COLO668 (cell line): ENCODE data around the gene MICAL3.
A peak's percentile ranks its signal among the peaks of the same experiment; 100 is the strongest.
"Not testable (repeated sequence)": the region's sequence is repeated elsewhere in the genome, so short reads cannot be mapped to it uniquely, and the experiment has no call there.

Experiments
- DNase-seq: peaks from one replicate; lab custom pipeline; 2025; ENCODE audit not compliant: unreplicated experiment; lab: John Stamatoyannopoulos, UW

Gene MICAL3

GRCh38 chr22:17893900-17894535 lies 130.3 kb downstream of the MICAL3 start:
- no peak for DNase-seq

GRCh38 chr22:17892376-17892775 lies 132.0 kb downstream of the MICAL3 start:
- DNase-seq, result no peak

DNA sequence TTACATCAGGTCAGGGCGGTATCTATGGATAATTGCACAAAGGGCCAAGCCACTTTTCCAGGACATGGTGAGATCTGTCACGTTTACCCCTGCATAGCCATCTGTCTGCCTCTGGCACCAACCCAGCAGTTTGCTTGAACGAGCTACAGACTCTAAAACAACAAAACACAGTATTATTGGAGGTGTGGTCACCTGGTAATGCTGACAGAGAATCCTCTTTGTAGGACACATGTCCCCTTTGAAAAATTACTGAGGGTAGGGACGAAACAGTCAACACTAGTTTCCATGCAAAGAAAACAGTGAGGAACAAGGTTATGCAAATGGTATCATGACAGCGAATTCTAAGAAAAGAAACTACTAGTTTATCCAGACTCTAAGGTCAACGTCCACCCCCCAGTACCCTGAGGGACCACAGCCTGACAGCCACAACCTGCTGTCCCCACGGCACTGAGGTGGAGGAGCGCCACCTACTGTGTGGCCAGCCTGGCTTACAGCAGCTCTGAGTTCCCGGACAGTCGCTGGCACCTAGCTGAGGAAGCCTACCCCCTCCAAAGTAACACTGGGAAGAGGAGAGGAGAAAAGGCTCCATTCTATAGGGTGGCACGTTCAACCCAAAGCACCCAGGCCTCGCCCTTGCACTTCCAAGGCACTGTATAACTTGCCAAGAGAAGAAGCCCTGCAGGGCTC lies 132.7 kb downstream of the MICAL3 start:
- peak; percentile 9 for DNase-seq

GRCh38 chr22:17890892-17891291 lies 133.5 kb downstream of the MICAL3 start:
- no peak for DNase-seq

GRCh38 chr22:17890245-17890671 lies 134.1 kb downstream of the MICAL3 start:
- no peak for DNase-seq

DNA sequence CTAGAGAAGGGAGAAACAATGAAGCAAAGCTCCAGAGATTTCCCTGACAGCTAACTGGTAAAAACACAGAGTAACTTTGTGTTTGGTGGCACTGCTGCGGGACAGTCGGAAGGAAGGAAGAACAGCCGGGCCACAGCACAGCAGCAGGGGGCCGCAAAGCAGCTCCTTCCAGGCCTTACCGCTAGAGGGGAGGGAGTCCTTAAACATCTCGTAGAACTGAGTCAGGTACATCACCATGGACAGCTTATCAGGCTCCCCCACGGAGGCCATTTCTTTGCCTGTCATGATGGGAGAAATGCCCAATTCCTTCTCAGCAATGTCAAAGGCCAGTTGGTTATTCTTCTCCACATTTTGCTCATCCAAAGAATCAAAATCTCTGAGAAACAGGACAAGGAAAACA lies 135.5 kb downstream of the MICAL3 start:
- DNase-seq, result no peak

DNA sequence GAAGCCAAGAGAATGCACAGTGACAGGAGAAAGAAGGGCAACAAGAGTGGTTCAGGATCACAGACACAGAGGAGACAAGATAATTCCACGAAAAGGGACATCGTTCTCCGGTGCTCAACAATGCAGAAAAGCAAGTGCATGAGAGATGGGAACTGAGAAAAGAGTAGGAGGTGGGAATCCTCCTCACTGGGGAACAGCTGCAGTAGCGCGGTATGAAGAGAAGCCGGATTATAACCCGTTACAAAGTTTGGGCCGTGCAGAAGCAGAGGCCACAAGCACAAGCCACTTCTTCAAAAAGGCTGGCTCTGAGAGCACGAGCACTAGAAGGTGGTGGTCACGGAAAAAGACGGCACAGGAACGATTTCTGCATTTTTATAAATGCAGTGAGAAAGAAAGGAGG lies 135.9 kb downstream of the MICAL3 start:
- no peak for DNase-seq

GRCh38 chr22:17884893-17885292 lies 139.5 kb downstream of the MICAL3 start:
- DNase-seq, result no peak

DNA sequence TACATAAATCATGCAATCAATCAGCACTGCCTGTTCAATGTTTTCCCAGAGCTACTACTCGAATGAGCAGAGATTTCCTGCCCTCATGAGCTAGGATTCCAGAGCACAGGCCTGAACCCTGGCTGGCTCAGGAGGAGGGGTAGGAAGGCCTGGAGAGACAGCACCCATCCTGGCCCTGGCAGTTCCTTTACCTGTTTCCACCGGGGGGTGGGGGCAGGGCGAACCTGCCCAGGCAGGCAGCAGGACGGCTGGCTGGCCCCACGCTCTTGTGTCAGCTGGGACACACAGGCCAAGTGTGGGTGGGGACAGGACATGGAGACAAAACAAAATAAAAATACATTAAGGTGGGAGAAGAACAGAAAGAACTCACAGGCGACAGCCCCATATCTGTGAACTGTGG lies 140.3 kb downstream of the MICAL3 start:
- no peak for DNase-seq

GRCh38 chr22:17883356-17883755 lies 141.0 kb downstream of the MICAL3 start:
- DNase-seq, result no peak

GRCh38 chr22:17882727-17883126 lies 141.6 kb downstream of the MICAL3 start:
- DNase-seq, result no peak

GRCh38 chr22:17882162-17882561 lies 142.2 kb downstream of the MICAL3 start:
- no peak for DNase-seq

DNA sequence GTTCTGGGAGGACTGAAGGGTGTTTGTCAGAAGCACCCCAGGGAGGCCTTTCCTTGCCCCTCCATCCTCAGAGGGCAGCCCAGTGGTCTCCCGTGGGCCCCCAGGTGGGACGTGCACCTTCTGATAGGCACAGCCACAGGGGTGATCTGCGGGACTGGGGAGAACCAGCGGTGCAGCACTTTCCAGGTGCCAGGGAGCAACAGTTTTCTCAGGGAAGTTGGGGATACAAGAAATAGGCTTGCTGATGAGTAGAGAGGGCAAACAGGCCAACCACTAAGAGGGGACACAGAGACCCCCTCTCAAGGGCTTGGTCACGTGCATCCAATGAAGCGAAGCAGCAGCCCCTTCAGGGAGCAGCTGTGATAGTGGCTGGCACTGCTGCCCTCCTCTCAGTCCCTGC lies 143.0 kb downstream of the MICAL3 start:
- DNase-seq, result no peak

GRCh38 chr22:17880468-17880867 lies 143.9 kb downstream of the MICAL3 start:
- DNase-seq, result no peak

DNA sequence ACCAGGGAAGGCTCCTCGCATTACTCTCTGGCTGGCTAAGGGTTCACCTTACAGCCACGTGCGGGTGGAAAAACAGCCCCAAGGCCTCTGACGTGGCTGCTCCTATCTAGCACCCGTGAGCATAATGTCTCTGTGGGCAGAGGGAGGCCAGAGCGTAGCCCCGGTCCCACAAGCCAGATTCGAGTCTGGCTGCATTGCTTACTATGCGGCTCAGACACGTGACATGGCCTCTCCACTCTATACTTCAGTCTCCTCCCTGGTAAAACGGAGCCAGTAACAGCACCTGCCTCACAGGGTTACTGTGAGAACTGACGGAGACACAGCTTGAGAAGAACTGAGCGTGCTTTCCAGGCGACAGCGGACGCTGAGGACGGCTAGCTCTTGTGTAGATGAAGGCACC lies 144.3 kb downstream of the MICAL3 start:
- no peak for DNase-seq

GRCh38 chr22:17878941-17879340 lies 145.4 kb downstream of the MICAL3 start:
- no peak for DNase-seq

DNA sequence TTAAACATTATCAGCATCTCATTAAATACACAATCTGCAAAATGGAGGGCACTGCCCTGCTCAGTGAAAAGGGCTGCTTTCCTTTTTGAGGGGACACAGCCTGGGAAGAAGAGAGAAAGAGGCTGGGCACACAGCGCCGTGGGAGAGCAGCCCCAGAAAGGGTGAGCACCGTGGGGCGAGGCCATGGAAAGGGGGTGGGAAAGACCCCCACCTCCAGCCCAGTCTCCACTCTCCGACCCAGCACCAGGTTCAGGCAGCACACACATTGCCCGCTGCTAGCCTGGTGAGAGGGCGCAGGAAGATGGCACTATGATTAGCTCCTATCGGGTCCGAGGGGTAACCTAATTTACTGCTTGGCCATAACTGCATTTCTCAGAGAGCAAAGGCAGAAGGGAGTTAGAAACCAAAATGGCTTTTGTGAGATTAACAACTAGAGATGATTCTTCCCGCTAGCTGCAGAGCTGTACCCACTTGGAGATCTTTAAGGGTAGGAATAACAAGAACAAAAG lies 146.1 kb downstream of the MICAL3 start:
- no peak for DNase-seq

GRCh38 chr22:17876878-17877855 lies 147.2 kb downstream of the MICAL3 start:
- DNase-seq, result not testable (repeated sequence)

GRCh38 chr22:17876306-17876831 lies 148.0 kb downstream of the MICAL3 start:
- DNase-seq, result no peak

- DNase-seq, result no peak
Measured at GRCh38 chr22:17875631-17876030, 148.7 kb downstream of the MICAL3 start.

- DNase-seq, result no peak
Measured at GRCh38 chr22:17875156-17875555, 149.2 kb downstream of the MICAL3 start.
